DOHH2 (cell line): ENCODE data around the gene ORM1.

Source experiments
- CTCF ChIP-seq: fragments of 200-600 bp; sonication (generic); IDR thresholded peaks from one replicate; pipeline ENCODE4 v1.5.1; 2014; ENCODE audit warnings: antibody characterized with exemption, mild to moderate bottlenecking, low read depth, low read length; ENCODE audit not compliant: poor library complexity, severe bottlenecking
- EZH2phosphoT487 ChIP-seq: fragments of 200-600 bp; sonication (generic); IDR thresholded peaks from 2 replicates; pipeline ENCODE4 v1.6.1; 2017; ENCODE audit warnings: borderline replicate concordance, mild to moderate bottlenecking, antibody characterized with exemption, low read length, moderate library complexity, mixed read lengths

GRCh38 chr9:114348906-114349482 lies 26.1 kb downstream of the ORM1 start:
- TF ChIP-seq EZH2phosphoT487 = no peak
- TF ChIP-seq CTCF = no peak
